ENCODE results near the gene LRRC10B.

LRRC10B gene

DNA sequence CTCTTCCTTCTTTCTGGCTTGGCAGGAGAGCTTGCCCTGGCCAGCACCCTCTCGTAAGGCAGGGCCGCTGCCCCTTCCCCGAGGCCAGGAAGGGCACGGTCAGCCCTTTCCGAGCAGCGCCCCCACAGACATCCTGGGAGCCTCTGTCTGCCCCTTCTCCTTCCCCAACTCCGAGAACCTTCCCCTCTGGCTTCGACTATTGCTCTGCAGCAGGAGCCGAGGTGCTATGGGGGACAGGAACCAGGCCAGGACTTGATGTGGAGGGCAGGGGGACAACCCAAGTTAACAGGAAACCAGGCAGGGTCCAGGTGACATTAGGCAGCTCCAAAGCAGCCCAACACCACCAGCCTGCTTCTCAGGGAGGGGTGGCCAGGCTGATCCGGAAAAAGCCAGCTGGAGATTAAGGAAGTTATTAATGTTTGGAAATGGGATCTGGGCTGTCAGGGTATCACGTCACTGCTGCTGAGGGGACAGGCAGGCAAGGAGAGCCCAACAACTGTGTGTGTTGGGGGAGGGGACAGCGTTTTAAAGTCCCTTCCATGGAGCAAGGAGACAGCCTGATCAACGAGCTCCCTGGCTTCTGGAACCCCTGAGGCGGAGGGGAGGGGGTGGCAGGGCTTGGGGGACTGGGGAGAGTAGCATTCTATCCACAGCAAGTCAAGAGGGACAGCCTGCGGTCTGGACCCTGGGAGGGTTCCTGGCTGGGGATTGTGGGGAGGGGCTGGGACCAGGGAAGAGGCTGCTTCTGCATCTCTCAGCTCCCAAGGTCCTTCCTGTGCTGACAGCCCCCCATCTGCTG lies 45.0 kb downstream of the LRRC10B start:
- Histone ChIP-seq H3K4me1 (ENCODE audit: control insufficient read depth, insufficient read depth, low read length) (peaks cover 14% of the 10 kb centered on the region), H3K9me3 (ENCODE audit: control insufficient read depth, low read length) (no peaks in the 10 kb centered on the region), H3K4me3 (ENCODE audit: low read length) (no peak overlapping the region), H3K36me3 (ENCODE audit: control insufficient read depth, insufficient read depth, low read length, severe bottlenecking) (no peaks in the 10 kb centered on the region), H3K27me3 (replicated peaks; ENCODE audit: control insufficient read depth, insufficient read depth, low read length) (peaks cover 37% of the 10 kb centered on the region), H3K9ac (ENCODE audit: low read length) (no peak overlapping the region)
- DNase-seq (ENCODE audit: low read depth), result no peak

DNA sequence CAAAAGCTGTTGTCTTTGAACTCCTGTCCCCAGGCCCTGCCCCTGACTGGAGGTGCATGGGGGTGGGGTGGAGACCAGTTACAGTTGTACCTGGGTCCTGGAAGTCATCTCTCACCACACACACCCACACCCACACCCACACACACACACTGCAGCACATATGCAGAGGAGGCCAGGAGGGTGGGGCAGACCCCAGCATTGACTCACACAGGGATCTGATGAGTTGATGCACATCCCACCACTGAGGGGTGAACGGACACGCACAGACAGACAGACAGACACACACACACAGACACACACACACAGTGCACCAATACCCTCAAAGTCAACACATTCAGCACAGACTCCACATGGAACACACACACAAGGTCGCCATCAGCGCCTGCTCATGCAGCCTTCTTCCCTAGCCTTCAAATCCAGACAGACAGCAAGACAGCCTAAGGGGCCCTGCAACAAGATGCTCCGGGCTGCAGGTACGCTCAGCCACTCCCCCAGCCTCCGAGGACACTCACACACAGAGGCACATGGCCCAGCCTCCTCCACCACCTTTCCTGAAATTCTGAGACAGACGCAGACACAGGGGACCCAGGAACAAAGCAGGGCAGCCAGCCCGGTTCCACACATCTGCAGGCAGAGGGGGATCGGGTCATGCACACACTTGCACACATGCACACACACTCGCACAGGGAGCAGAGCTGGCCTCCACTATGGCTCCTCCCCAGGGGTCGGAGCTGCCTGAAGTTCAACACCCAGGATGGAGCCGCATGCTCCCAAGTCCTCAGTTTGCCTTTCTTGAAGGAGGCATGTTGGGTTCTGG lies 45.8 kb downstream of the LRRC10B start:
- Histone ChIP-seq H3K27me3 (replicated peaks; ENCODE audit: control insufficient read depth, insufficient read depth, low read length) (peaks cover 38% of the 10 kb centered on the region), H3K4me1 (ENCODE audit: control insufficient read depth, insufficient read depth, low read length) (peaks cover 14% of the 10 kb centered on the region), H3K4me3 (ENCODE audit: low read length) (no peak overlapping the region), H3K9me3 (ENCODE audit: control insufficient read depth, low read length) (no peaks in the 10 kb centered on the region), H3K9ac (ENCODE audit: low read length) (no peak overlapping the region), H3K36me3 (ENCODE audit: control insufficient read depth, insufficient read depth, low read length, severe bottlenecking) (no peaks in the 10 kb centered on the region)
- no peak for DNase-seq (ENCODE audit: low read depth)

DNA sequence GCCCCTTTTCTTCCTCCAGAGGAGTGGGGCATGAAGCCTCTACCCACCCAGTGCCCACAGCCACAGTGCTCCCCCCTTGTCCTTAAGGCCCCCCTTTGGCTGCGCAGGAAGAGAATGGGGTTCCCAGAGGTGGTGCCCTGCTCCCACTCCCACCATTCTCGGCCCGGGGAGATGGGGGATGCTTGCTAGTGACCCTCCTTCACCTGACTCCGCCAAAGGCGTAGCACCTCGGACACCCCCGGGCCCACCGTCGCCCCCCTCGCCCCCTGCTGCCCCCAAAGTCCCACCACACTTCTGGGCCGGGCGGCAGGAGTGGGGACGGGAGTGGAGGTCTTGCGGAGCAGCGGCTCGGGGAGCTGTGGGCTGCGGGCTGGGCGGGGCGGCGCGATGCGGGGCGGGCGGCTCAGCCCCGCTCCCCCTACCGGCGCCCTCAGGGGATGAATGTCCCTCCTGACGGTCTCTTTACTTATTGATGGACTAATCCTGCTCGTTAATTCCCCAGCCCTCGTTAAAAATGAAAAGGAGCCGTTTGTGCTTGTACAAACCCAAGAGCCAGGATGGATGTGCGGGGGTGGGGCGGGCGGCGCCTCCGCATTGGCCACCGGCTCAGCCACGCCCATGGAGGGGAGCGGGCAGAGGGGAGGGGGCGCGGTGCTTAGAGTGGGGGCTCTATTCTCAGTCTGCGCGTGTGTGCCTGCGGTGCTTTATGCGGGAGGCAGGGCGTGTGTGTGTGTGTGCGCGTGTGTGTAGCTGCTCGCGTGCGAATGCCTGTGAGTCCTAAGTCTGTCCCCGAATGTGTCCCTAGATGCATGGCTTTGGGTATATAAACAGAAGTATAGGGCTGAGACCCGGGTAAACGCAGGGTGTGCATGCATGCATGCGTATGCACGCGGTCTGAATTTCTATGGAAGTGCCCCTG lies 46.8 kb downstream of the LRRC10B start:
- peak; percentile 18 for DNase-seq (ENCODE audit: low read depth)
- Histone ChIP-seq H3K4me1 (ENCODE audit: control insufficient read depth, insufficient read depth, low read length) (peaks cover 14% of the 10 kb centered on the region), H3K4me3 (ENCODE audit: low read length) (no peak overlapping the region), H3K9me3 (ENCODE audit: control insufficient read depth, low read length) (no peaks in the 10 kb centered on the region), H3K36me3 (ENCODE audit: control insufficient read depth, insufficient read depth, low read length, severe bottlenecking) (no peaks in the 10 kb centered on the region), H3K27me3 (replicated peaks; ENCODE audit: control insufficient read depth, insufficient read depth, low read length) (peaks cover 45% of the 10 kb centered on the region), H3K9ac (ENCODE audit: low read length) (no peak overlapping the region)

DNA sequence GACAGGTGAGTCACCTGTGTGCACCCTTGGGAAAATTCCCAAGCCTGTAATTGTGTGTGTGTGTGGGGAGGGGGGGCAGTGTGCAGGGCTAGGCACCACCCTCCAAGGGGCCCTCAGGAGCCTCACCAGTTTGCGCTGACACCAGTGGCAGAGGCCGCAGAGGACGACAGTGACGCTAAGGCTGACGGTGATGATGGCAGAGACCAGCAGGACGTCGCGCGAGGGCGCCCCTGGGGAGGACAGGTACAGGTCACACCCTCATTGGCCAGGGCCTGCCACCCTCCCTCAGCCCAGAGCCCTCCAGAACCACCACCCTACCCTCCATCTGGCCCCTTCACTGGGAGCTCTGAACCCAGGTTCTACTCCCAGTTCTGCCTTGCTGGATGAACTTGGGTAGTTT lies 47.4 kb downstream of the LRRC10B start:
- H3K4me1 ChIP-seq (ENCODE audit: control insufficient read depth, insufficient read depth, low read length), result peaks cover 14% of the 10 kb centered on the region
- no peaks in the 10 kb centered on the region for H3K36me3 ChIP-seq (ENCODE audit: control insufficient read depth, insufficient read depth, low read length, severe bottlenecking)
- H3K9me3 ChIP-seq (ENCODE audit: control insufficient read depth, low read length), result no peaks in the 10 kb centered on the region
- H3K9ac ChIP-seq (ENCODE audit: low read length), result no peak overlapping the region
- H3K4me3 ChIP-seq (ENCODE audit: low read length), result no peak overlapping the region
- peaks cover 51% of the 10 kb centered on the region for H3K27me3 ChIP-seq (replicated peaks; ENCODE audit: control insufficient read depth, insufficient read depth, low read length)
- no peak for DNase-seq (ENCODE audit: low read depth)

DNA sequence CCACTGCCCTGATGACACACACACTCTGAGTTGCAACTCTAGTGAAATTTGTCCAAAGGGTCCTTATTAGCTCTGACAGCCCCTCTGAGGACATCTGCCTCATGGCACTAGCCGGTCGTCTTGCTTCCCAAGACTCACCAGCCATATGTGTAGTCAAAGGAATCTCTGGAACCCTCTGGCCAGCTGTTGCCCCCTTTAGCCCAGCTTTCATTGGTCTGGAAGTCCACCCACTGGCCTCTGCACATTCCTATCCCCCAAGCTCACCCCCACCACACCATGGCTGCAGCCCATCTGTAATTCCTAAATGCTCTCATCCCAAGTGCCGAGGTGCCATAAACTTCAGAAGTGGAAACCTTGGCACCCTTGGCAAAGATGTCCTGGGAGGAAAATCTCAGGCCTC lies 48.1 kb downstream of the LRRC10B start:
- no peaks in the 10 kb centered on the region for H3K9me3 ChIP-seq (ENCODE audit: control insufficient read depth, low read length)
- H3K4me1 ChIP-seq (ENCODE audit: control insufficient read depth, insufficient read depth, low read length), result peaks cover 11% of the 10 kb centered on the region
- H3K36me3 ChIP-seq (ENCODE audit: control insufficient read depth, insufficient read depth, low read length, severe bottlenecking), result no peaks in the 10 kb centered on the region
- H3K27me3 ChIP-seq (replicated peaks; ENCODE audit: control insufficient read depth, insufficient read depth, low read length), result peaks cover 53% of the 10 kb centered on the region
- no peak overlapping the region for H3K9ac ChIP-seq (ENCODE audit: low read length)
- H3K4me3 ChIP-seq (ENCODE audit: low read length), result no peak overlapping the region
- DNase-seq (ENCODE audit: low read depth), result no peak

Measured in adipocyte (in vitro differentiated cells).